MCF 10A (cell line): ENCODE measurements around the gene GIT2. TPM values are rescaled to one million over a fixed set of nuclear protein-coding genes. Genes with fewer than 3 reads are reported as not detected.

Experiments used
- BruUV-seq: library from RNA; stranded (reverse); fragments of 400-500 nt; replicated peaks from 2 replicates; lab custom pipeline; 2021; lab: Mats Ljungman, UMichigan
- CTCF ChIA-PET: fragments of 300-600 bp; sonication (Branson Sonifier 250); formaldehyde crosslinking; extraction: SDS; loops from one replicate; lab custom pipeline; 2021; ENCODE audit warnings: antibody characterized with exemption, inconsistent platforms; lab: Yijun Ruan, JAX
- POLR2A ChIA-PET: fragments of 300-600, 350-650 bp; sonication (Branson Sonifier 250); formaldehyde crosslinking; extraction: SDS; loops from one replicate; lab custom pipeline; 2020; ENCODE audit warnings: antibody characterized with exemption, inconsistent platforms; lab: Yijun Ruan, JAX
- DNase-seq: peaks from one replicate; pipeline ENCODE4 v3.0.0-alpha.2; 2018; ENCODE audit not compliant: unreplicated experiment
- H3K27ac Mint-ChIP-seq: one replicate; pipeline ENCODE4 v1.8.0; 2022; ENCODE audit warnings: mild to moderate bottlenecking, low read depth, mixed read lengths; ENCODE audit not compliant: unreplicated experiment
- H3K27me3 Mint-ChIP-seq: one replicate; pipeline ENCODE4 v1.8.0; 2022; ENCODE audit warnings: mixed read lengths; ENCODE audit not compliant: insufficient read depth, unreplicated experiment
- H3K36me3 Mint-ChIP-seq: one replicate; pipeline ENCODE4 v1.8.0; 2022; ENCODE audit warnings: mild to moderate bottlenecking, moderate library complexity, mixed read lengths; ENCODE audit not compliant: insufficient read depth, unreplicated experiment
- H3K4me1 Mint-ChIP-seq: one replicate; pipeline ENCODE4 v1.8.0; 2022; ENCODE audit warnings: mixed read lengths; ENCODE audit not compliant: insufficient read depth, unreplicated experiment
- H3K4me3 Mint-ChIP-seq: one replicate; pipeline ENCODE4 v1.8.0; 2022; ENCODE audit warnings: mild to moderate bottlenecking, moderate library complexity, mixed read lengths; ENCODE audit not compliant: unreplicated experiment
- H3K9me3 Mint-ChIP-seq: one replicate; pipeline ENCODE4 v1.8.0; 2022; ENCODE audit warnings: mixed read lengths; ENCODE audit not compliant: unreplicated experiment
- intact Hi-C: fragments of 100-400 bp; cut with micrococcal nuclease; formaldehyde crosslinking; loops from 2 replicates; pipeline ENCODE4 v1.14.1; 2022
- total RNA-seq: library from RNA; stranded (reverse); gene quantifications from 2 replicates; pipeline ENCODE4 v1.2.3, GENCODE V29; 2022
- TF ChIP-seq, protein P1 (sequence below): fragments of 200-600 bp; IDR thresholded peaks from one replicate; pipeline ENCODE4 v1.8.0; 2022; ENCODE audit warnings: antibody characterized with exemption, mild to moderate bottlenecking; ENCODE audit not compliant: unreplicated experiment

The GIT2 gene
- total RNA-seq, 1 experiment from 2014 or later, result 30.0 TPM

GRCh38 chr12:110005319-110005973 lies 9.3 kb upstream of the GIT2 start:
- Mint-ChIP-seq H3K4me3 (no peak overlapping the region), H3K36me3 (peaks cover 6% of the 10 kb centered on the region), H3K27ac (no peak overlapping the region), H3K27me3 (no peaks in the 10 kb centered on the region), H3K9me3 (no peaks in the 10 kb centered on the region), H3K4me1 (peaks cover 17% of the 10 kb centered on the region)
- intact Hi-C loops, result no loop called here
- POLR2A ChIA-PET, result interaction anchor here (1.6 kb wide), 1 partner anchor 33 kb away, joined by 4 read pairs; no protein-coding TSS in a partner anchor
- BruUV-seq, result no TSS peak
- TF ChIP-seq, protein P1, sequence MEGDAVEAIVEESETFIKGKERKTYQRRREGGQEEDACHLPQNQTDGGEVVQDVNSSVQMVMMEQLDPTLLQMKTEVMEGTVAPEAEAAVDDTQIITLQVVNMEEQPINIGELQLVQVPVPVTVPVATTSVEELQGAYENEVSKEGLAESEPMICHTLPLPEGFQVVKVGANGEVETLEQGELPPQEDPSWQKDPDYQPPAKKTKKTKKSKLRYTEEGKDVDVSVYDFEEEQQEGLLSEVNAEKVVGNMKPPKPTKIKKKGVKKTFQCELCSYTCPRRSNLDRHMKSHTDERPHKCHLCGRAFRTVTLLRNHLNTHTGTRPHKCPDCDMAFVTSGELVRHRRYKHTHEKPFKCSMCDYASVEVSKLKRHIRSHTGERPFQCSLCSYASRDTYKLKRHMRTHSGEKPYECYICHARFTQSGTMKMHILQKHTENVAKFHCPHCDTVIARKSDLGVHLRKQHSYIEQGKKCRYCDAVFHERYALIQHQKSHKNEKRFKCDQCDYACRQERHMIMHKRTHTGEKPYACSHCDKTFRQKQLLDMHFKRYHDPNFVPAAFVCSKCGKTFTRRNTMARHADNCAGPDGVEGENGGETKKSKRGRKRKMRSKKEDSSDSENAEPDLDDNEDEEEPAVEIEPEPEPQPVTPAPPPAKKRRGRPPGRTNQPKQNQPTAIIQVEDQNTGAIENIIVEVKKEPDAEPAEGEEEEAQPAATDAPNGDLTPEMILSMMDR, result no peak
- DNase-seq, result no peak
- CTCF ChIA-PET, result interaction anchor here (0.6 to 1.0 kb wide), 2 partner anchors 18 to 406 kb away, joined by 3 to 6 read pairs; no protein-coding TSS in a partner anchor

GRCh38 chr12:110004598-110004997 lies 8.4 kb upstream of the GIT2 start:
- BruUV-seq, result no TSS peak
- DNase-seq, result no peak
- Mint-ChIP-seq H3K36me3 (peaks cover 6% of the 10 kb centered on the region), H3K4me1 (peaks cover 17% of the 10 kb centered on the region), H3K9me3 (no peaks in the 10 kb centered on the region), H3K27me3 (no peaks in the 10 kb centered on the region), H3K27ac (no peak overlapping the region), H3K4me3 (no peak overlapping the region)
- ChIA-PET CTCF (interaction anchor here (0.6 to 2.6 kb wide), 6 partner anchors 19 to 407 kb away, joined by 3 to 8 read pairs (median 3); no protein-coding TSS in a partner anchor), POLR2A (interaction anchor here (0.6 to 1.6 kb wide), 5 partner anchors 10 to 439 kb away, joined by 3 to 7 read pairs (median 4); no protein-coding TSS in a partner anchor)
- TF ChIP-seq, protein P1, result no peak
- intact Hi-C loops, result loop anchor here (5.0 kb wide), 1 partner anchor 33 kb away; no protein-coding TSS in a partner anchor

DNA sequence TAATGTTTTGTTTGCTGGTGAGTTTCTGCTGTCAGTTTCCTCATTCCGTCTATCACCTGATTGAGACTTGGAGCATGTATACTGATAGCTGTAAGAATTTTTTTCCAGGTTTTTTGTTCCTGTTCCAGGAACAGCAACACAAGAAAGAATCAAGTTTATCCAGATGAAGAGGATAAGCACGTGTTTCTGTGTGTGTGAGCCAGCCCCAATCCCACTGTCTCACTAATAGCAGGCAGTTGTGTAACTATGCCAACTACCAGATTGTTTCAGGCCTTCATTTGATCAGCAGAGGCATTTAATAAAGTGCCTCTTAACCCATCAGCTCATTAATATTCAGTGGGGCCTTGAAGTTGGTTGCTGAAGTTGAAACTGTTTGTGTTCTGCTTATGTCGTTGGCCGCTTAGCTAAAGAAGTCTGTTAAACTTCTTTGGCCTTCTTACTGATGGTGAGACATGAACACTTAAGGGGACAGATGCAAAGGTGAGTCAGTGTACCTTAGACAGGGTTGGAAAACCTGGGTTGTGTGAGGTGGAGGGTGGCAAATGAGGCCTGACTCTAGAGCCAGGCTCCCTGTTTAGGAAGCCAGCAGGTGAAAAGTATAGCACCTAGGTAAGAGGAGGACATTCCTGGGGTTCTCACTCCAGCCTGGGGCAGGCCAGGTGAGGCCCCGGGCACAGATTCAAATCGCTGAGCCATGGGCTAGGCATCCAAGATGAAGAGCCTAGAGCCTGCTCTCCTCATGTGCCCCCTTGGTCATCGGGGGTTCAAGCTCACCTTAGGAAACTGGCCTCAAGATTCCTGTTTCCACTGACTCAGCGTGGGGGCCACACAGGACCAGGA lies 6.7 kb upstream of the GIT2 start:
- peak overlapping the region; percentile 48 for H3K27ac Mint-ChIP-seq
- peaks cover 17% of the 10 kb centered on the region for H3K4me1 Mint-ChIP-seq
- ChIA-PET POLR2A (interaction anchor here (0.7 to 2.5 kb wide), 5 partner anchors 11 to 465 kb away, joined by 3 to 11 read pairs (median 4); partner anchors contain the start of genes FAM216A and GPN3), CTCF (interaction anchor here (0.6 to 2.6 kb wide), 4 partner anchors 21 to 481 kb away, joined by 3 to 8 read pairs (median 4); no protein-coding TSS in a partner anchor)
- no peak overlapping the region for H3K4me3 Mint-ChIP-seq
- TF ChIP-seq, protein P1, result no peak
- H3K9me3 Mint-ChIP-seq, result no peaks in the 10 kb centered on the region
- no TSS peak for BruUV-seq
- DNase-seq, result no peak
- peaks cover 6% of the 10 kb centered on the region for H3K36me3 Mint-ChIP-seq
- intact Hi-C loops, result loop anchor here (5.0 kb wide), 1 partner anchor 34 kb away; no protein-coding TSS in a partner anchor
- no peaks in the 10 kb centered on the region for H3K27me3 Mint-ChIP-seq
